ENCODE measurements around the gene HM13.
A peak's percentile ranks its signal among the peaks of the same experiment; 100 is the strongest.
"Not testable (repeated sequence)": the region's sequence is repeated elsewhere in the genome, so short reads cannot be mapped to it uniquely, and the experiment has no call there.

HM13 gene

DNA sequence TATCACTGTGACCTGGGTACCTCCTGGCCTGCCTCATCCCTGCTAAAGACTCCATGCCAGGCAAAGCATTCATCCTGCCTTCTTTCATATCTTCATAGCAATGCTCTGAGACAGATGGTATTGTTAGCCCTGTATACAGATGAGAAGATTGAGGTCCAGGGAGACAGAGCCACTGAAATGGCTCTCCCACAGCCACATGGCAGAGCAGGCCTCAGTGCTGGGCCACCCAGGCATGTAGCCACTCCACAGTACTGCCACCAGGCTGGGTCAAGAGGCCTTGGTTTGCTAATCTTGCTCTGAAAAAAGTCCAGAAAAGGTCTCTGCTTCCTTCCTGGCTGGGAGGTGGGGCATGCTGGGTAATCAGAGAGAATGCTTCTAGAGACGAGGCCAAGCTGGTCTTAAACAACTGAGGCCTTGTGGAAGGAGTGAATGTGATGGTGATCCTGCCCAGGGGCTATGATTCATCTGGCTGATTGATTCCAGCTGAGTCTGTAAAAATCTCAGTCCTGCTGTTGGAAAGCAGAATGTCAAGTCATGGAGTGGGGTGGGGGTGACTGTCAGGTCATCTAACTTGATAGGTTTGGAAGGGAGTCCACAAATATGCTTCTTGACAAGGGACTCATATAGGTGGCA is 29.8 kb downstream of the HM13 start:
- peak; percentile 98 for DNase-seq

DNA sequence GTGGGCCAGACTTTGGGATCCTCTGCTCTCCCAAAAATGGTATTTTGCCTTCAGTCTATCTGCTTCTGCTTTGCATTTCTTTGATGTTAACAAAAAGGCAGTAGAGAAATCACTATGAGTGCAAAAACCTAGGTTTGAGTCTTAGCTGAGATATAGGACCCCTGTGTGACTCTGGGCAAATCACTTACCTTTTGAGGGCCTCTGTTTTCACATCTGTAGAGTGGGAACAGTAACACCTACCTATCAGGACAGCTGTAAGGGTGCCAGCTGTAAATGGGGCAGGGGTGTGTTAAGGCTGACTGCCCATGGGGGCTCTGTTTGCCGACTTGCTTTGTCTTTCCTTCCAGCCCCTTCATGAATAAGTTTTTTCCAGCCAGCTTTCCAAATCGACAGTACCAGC is 30.4 kb downstream of the HM13 start:
- DNase-seq, result no peak

DNA sequence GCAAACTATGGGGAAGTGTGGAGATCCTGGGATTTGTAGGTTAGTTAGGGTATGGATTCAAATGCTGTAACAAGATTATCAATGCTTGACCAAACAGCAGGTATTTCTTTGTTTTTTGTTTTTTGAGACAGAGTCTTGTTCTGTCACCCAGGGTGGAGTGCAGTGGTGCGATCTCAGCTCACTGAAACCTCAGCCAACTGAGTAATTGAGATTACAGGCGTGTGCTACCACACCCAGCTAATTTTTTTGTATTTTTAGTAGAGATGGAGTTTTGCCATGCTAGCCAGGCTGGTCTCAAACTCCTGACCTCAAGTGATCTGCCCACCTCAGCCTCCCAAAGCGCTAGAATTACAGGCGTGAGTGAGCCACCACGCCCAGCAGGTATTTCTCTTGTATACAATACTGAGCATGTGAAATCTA is 31.4 kb downstream of the HM13 start:
- not testable (repeated sequence) for DNase-seq

DNA sequence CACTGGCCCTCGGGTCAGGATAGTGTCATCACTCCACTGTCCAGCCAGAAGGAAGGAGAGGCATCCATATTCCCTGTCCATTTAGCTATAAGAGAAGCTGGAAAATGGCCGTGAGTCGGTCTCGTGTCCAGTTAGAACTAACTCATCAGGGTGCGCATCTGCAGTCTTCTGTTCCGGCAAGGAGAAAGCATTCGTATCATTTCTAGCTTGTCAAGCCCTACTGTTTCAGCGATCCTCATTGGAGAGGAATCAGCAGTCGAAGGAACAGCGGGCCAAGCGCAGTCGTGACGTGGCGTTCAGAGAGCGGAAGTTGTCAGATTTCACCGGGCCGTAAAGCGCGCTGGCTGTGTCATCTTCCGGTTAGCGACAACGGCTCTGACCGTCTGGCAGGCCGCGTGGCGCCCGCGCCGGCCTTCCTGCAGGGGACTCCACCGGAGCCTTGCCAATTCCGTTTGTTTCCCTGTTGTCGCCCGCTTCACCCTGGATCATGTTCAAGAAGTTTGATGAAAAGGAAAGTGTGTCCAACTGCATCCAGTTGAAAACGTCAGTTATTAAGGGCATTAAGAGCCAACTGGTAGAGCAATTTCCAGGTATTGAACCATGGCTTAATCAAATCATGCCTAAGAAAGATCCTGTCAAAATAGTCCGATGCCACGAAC is 32.9 kb downstream of the HM13 start:
- peak; percentile 92 for DNase-seq

DNA sequence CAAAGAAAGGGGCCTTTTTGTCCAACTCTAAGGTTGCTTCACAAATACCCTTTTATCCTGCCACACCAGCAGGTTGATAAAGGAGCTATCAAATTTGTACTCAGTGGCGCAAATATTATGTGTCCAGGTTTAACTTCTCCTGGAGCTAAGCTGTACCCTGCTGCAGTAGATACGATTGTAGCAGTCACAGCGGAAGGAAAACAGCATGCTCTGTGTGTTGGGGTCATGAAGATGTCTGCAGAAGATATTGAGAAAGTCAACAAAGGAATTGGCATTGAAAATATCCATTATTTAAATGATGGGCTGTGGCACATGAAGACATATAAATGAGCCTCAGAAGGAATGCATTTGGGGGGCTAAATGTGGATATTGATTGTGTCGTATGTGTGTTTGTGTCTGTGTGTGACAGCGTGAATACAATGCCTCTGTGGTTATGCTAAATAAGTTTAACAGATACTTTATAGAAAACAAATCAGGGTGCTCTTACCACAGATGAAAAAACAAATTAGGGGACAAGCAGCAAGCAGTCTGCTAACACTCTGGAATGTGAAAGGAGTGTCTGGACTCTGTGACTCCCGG is 33.6 kb downstream of the HM13 start:
- DNase-seq, result no peak

DNA sequence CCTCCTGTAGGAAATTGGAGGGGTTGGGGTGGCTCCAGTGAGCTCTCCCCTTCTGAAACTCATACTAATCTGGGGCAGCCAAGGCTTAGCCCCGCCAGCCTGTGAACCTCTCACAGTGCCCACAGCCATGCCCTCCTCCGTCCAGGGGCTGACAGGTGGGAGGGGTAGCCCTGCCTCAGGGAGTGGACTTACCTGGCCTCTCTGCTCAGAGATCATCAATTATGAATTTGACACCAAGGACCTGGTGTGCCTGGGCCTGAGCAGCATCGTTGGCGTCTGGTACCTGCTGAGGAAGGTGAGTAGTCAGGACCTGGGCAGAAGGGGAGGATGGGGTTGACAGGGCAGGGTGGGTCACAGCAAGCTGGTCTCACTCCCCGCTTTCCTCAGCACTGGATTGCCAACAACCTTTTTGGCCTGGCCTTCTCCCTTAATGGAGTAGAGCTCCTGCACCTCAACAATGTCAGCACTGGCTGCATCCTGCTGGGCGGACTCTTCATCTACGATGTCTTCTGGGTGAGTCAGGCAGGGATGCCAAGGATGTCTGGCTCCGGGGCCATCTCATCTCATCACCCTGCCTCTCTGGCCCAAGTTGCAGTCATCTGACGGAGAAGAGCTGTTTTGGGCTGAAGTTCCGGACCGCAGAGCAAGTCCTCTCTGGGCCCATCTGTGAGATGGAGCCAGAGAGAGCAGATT is 34.7 kb downstream of the HM13 start:
- no peak for DNase-seq

DNA sequence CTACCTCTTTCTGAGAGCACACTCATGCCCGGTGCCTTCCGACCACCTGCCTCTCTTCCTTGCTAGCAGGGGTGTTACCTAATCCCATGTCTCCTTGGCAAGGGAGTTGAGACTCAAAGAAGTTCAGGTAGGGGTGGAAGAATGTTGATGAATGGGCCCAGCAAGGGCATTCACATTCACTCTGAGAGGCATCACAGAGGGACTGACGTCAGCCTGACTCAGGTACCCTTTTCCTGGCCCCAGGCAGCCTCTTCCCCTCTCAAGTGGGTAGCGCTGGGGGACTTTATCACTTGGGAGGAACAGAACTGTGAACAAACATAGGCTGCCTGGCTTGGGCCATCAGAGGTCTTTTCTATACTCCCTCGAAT is 35.3 kb downstream of the HM13 start:
- DNase-seq, result no peak

DNA sequence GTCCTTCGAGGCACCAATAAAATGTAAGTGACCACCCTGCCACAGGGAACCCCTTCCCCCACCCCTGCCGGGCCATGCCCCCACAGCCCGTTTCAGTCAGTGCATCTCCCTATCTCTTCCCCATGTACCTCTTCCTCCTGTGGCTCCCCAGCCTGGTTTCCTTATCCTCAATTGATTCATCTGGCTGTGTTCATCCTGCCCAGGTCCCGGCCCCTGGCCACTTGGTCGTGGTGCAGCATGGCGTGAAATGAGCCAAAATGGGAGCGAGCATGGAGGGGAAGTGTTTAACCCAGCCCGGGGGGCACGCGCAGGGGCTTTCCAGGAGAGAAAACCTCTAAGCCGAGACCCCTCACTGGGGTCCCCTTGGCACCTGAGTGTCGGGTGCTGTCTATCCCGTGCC is 35.9 kb downstream of the HM13 start:
- DNase-seq, result no peak

DNA sequence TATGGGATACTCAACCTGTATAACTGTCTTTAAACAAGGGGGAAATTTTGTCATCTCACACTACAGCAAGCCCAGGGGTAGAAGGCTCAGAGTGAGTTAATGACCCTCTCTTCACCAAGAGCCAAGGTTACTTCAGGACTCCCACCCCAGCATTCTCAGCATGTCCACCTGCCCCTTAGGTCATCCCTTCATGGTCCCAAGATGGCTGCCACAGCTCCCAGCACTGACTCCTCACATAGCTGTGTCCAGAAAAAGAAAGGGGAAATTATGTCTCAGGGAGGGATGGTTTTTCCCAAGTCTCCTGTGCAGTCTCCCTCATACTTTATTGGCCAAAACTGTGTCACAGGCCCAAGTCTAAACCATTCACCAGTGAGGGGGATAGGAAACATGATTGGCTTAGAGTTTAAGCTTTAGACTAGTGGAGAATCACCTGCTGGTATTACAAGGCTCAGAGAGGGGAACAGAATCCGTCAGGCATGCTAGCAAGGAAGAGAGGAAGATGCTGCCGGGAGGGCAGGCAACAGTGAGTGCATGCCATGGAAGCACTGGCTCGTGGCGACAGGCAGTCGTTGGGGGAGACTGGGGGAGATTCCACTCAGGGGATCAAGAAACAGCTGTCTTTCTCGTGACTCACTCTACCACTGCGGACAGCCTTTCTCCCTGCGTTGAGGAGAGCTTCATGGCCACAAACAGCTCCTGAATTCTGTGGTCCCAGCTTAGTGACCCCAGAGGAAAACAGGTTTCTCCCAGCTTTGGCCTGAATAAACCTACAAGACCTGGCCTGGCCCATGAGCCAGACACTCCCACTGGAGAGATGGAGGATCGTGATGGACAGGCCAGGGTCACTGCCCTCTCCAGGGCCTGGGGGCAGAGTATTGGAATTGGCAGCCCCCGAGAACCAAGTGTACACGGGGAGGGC is 37.2 kb downstream of the HM13 start:
- no peak for DNase-seq

DNA sequence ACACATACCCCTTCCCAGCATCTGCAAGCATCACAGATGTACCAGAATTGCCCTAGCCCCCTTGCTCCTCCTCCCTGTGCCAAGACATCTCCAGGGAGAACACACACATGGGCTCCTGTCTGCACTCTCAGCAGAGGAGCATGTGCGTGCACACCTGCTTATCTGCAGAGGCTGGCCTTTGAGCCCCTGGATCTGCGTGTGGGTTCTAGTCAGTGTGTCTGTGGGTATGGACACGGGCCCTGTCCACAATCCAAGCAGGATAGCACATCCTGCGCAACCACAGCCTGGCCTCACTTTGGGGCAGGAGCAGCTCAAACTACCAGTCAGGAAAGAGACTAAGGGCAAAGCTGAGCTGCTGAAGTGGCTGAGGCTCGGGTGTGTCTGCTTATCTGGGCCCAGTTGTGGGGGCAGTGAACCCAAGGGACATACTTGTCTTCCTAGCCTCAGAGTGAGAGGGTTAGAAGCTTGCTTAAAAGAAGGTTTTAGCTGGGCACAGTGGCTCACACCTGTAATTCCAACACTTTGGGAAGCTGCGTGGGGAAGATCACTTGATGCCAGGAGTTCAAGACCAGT is 41.0 kb downstream of the HM13 start:
- DNase-seq, result no peak

DNA sequence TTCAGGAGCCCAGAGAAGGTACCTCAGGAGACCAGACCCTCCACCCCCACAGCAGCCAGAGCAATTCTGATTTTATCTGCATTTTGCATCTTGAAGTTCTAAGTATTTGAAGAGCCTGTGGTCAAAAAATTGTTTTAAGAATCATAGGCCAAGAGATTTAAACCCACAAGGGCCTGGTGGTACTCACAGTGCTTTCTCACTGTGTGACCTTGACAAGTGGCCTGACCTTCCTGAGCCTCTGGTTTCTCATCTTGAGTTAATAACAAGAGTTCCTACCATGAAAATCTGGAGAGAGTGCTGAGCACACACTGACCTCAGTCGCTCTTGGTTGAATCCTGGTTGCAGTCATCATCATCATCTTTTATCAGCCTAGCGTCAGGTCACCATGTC is 45.5 kb downstream of the HM13 start:
- no peak for DNase-seq

DNA sequence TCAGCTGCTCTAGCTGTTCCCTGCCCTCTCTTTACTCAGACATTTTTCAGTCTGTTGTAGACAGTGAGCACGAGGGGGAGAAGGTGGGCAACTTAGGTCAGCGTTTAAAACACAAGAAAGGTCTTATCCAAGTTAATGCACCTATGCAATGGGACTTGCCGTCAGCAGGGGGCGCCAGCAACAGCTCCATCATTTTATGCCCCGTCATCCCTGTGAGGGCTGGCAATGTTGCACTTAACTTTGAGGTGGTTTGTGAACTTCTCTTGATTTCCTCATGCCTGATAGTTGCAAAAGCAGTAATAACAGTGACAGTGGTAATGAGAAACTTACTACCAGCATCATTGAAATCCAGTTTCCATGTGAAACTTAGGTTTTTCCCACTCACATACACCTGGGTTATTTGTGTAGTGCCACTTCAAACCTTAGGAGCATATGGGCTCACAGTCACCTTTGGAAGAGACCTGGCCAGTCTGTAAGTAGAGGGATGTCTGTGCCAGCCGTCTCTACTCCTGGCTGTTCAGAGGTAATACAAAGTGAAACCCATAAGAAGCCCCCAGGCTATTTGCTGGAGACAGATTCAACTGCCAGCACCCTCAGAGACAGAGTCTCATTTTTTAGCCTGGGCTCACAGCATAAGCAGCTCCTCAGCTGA is 46.0 kb downstream of the HM13 start:
- DNase-seq, result peak; percentile 81

DNA sequence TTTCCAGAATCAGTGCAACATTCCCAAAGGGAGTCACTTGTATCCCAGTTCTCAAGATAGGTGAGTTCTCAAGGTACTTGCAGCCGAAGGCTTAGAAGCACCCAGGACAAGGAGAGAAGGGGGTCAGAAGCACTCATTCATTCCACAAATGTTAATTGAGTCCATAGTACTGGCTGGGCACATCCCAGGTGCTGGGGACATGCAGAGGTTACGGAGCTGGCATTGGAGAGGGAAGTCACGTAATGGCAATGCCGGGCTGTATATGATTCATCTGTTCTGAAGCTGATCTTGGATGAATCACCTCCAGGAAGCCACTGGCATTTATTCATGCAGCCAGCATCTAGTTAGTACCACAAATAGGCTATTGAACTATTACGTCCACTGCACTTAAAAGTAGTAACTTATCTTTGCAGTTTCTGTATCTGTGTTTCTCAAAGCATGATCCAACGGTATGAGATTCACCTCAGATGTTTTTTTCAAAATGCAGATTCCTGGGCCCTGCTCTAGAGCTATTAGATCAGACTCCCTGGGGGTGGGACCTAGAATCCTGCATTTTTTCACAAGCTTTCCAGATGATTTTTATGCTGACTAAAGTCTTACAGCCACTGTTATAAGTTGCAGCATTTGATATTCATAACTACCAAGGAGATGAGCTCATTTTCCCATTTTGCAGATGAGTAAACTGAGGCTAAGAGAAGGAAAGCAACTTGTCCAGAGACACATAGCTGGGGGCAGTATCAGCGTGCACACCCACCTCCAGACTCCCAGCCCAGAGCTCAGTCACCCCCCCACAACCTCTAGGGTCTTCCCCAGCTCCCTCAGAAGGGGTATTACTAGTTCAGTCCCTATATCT is 46.7 kb downstream of the HM13 start:
- DNase-seq, result peak; percentile 95

DNA sequence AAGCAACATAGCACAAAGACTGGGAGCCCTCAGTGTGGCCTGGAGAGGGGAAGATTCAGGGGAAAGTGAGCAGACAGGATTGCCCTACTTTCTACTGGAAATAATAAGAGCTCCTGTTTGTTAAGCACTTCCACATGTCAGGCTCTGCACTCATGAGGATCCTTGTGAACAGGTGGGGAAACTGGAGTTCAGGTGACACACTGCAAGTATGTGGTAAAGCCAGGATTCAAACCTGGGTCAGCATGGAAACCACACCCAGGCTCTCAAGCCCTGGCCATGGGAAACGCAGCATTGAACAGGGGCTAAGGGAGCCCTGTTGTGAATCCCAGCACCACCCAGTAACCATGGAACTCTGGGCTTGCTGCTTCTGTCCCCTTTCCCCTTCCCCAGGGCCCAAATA is 48.0 kb downstream of the HM13 start:
- no peak for DNase-seq

DNA sequence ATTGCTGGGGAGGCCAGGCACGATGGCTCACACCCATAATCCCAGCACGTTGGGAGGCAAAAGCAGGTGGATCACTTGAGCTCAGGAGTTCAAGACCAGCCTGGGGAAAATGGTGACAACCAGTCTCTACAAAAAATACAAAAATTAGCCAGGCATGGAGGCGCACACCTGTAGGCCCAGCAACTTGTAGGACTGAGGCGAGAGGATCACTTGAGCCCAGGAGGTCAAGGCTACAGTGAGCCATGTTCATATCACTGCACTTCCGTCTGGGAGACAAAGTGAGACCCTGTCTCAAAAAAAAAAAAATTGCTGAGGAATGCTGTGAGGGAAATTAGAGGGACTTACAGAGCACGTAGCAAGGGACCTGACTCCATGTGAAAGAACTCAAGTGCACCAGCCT is 50.0 kb downstream of the HM13 start:
- DNase-seq, result no peak

DNA sequence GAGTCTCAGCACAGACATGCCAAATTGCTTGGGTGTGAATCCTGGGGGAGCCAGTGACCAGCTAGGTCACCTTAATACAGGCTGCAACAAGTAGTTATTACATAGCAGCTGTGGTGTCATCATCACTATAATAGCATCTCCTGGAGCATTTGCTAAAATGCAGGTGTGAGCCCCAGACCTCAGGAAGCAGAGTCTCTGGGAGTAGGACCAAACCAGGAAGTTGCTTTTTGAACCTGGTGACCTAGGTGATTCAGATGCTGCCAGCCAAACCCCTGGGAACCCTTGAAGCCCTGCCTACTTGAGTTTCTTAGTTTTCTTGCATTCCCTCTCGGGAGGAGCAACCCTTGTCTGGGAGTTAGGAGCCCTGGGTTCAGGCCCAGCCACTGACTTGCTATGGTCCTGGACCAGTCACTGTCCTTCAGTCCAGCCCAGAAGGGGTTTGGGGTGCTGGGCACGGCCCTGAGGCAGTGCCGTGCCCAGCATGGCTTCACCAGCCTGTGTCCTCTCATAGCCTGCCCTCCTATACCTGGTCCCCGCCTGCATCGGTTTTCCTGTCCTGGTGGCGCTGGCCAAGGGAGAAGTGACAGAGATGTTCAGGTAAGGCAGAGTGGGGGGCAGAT is 51.6 kb downstream of the HM13 start:
- no peak for DNase-seq

DNA sequence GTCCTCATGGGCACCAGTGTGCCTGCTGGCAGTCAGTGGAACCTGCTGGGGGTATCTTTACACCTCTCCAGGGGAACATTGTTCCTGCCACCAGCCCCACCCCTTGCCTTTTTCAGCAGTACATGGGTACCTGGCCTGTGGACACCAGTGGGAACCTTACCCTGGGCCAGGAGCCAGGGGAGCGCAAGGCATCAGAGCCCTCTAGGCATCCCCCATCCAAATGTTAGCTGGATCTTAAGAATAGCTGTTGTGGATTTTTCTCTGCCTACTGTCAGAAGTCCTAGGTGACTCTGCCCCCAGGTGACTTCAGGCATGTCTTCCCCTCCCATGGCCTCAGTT is 52.0 kb downstream of the HM13 start:
- DNase-seq, result no peak

DNA sequence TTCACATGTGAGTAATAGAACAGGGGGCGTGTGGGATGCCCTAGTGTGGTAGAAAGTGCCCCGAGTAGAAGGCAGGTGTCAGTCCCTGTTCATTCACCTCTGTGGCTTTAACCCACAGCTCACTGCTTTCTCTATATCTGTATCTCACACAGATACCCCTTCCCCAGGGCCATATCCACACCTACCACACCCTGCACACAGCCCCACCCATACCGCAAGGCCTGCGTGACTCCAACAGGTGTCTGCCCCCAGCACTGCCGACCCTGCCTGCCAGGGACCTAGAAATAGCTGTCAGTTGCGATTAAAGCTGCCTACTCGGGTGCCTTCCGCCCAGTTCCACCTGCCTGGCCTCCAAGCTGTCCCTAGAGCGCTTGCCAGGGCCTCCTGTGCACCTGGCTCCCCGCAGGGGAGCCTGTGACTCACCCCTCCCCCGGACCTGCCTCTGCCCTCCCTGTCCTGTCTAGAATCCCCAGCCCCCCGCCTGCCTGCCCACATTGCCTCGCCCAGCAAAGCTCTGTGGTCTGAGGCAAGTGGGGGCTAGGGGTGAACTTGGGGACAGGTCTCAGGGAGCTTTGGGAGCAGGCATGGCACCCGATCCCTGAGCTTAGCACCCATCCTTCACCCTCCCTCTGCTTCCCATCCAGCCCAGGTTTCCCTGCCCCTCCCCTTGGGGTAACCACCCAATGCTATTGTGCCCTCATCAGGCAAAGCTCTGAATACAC is 52.6 kb downstream of the HM13 start:
- DNase-seq, result no peak

DNA sequence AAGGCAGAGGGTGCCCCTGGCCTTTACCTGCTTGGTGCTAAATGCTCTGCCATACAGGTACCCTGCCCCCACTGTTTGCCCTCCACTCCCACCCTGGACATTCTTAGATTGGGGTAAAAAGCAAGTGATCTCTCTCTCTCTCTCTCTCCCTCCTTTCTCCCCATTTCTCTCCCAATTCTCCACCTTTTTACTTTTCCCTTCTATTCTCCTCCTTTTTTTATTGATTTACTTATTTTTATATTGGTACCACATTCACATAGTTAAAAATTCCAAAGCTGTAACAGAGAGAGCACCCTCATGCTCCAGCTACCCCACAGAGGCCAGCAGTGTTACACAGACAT is 53.1 kb downstream of the HM13 start:
- no peak for DNase-seq

DNA sequence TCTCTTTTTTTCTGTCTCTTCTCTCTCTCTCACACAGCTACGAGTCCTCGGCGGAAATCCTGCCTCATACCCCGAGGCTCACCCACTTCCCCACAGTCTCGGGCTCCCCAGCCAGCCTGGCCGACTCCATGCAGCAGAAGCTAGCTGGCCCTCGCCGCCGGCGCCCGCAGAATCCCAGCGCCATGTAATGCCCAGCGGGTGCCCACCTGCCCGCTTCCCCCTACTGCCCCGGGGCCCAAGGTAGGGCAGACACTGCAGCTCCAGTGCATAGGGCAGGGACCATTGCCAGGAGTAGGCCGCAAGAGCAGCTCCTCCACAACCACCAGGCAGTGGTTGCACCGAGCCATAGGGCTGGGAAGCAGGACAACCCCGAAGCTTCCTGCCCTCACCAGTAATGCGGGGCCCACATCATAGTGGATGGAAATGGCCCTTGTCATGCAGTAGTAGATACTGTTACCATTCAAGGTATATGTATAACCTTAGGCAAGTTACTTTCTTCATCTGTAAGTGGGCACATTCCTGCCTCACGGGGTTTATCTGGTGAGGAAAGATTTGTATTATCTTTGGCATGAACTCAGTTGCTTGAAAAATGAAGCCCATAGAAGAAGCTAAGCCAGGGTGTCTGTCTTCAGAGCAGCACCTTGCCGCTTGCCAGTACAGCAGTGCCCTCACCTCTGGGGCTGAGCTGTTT is 53.9 kb downstream of the HM13 start:
- no peak for DNase-seq
